Hematopoietic multipotent progenitor cell treated with erythropoietin and hydrocortisone succinate and interleukin-3 and kit ligand, for 4 days (in vitro differentiated cells): ENCODE measurements around the gene ELN.

Source experiments
- DNase-seq: peaks from one replicate; pipeline ENCODE4 v3.0.0-alpha.2; 2015

Gene ELN

DNA sequence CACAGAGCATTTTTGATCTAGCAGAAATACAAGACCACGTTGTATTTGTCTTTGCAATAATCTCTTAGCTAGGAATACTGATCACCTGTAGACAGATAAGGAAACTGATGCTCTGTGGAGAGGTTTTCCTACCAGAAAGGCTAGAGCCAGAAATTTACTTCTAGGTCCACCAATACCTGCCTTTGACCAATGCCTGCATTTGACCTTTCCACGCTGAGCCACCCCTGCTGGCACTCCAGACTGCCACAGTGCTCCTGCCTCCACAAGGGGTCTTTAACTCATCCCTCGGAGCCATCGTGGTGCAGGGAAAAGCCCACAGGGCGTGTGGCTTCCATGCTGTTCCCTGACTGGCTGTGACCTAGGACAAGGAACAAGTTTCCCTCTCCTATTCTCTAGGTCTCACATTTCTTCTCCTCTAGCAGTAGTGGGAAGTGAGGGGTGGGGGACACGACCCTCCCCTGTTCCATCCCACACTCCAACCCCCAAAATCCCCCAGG lies 1.5 kb upstream of the ELN start:
- no peak for DNase-seq

DNA sequence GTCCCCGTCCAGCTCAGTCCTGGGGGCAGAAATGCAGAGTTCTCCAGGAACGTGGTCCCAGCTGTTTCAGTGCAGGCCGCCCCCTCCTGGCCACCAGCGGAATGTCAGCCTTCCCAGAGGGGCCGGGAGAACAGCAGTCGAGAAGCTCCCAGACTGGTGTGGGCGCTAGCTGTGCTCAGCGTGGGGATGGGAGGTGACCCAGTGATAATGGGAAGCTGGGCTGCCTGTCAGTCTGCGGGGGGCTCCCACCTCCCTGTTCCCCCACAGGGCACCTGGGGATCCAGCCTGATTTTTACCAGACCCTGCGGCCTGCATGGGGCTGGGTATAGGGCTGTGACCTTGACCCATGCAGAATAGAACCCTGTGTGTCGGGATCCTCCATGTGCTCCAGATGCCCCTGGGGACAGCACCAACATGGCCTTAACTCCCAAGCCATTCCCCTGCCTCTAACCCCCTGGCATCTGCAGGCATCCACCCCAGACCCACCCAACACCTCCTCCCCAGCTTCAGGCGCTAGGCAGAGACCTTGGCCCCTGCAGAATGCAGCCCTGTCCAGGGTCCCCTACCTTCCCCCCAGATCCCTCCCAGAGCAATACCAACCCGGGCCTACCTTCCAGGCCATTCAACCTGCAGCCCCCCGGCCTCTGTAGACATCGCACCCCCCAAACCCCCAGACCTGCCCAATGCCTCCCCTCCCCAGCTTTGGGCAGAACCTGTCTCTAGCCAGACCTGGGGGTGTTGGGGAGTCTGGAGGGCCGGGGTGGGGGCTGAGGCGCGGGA lies 880 bp upstream of the ELN start:
- DNase-seq: peak; percentile 80

DNA sequence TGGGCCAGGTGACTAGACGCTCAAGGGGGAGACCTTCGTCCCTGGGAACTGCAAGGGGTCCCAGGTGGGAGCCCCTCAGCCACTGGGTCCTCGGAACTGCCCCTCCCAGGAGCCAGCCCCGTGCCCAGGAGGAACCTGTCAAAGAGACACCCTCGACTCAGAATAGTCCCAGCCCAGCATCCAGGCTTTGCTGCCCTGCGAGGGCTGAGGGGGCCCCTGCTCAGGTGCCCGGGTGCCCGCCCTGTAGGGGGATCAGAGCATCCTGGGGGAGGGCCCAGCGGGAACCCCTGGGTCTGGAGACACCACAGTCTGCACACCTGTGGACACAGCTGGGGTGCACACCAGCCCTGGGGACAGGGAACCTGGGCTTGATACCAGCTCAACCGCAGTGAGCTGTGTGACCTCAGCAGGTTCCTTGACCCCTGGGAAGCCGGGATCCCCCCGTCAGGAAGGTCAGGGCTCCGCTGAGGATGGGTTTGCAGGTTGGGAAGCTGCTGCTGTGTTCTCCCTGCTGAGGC lies 407 bp downstream of the ELN start:
- no peak for DNase-seq

DNA sequence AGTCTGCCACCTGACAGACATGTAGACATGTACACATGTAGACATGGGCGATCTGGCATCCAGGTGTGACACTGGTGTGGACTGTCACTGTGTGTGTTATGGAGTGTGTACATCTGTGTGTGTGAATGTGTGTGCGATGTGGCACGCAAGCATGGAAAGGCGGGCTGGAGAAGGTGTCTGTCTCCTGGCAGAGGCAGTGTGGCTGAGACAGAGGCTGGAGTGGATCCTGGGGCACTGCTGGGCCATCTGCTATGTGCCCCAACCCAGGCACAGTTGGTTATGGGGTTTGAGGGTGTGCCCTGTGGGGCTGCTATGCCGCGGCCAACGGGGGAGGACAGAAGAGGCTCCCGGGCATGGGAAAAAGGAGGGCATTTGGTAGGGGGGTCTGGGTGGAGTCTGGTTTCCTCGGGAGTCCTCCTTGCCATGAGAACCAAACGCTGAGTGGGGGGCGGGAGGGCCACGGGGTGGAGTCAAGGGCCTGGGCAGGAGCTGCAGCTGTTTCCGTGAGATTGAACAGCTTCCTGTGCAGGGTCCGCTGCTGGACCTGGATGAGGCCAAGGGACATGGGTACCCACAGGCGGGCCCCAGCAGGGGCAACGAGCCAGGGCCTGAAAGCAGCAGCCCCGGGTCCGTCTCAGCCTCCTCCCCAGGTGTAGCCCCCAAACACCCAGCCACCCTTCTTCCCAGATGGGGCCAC lies 1.3 kb downstream of the ELN start:
- DNase-seq: peak; percentile 68

- DNase-seq: no peak
Measured at GRCh38 chr7:74029991-74030415, 2.0 kb downstream of the ELN start.

- no peak for DNase-seq
Measured at GRCh38 chr7:74030861-74031260, 2.9 kb downstream of the ELN start.

DNA sequence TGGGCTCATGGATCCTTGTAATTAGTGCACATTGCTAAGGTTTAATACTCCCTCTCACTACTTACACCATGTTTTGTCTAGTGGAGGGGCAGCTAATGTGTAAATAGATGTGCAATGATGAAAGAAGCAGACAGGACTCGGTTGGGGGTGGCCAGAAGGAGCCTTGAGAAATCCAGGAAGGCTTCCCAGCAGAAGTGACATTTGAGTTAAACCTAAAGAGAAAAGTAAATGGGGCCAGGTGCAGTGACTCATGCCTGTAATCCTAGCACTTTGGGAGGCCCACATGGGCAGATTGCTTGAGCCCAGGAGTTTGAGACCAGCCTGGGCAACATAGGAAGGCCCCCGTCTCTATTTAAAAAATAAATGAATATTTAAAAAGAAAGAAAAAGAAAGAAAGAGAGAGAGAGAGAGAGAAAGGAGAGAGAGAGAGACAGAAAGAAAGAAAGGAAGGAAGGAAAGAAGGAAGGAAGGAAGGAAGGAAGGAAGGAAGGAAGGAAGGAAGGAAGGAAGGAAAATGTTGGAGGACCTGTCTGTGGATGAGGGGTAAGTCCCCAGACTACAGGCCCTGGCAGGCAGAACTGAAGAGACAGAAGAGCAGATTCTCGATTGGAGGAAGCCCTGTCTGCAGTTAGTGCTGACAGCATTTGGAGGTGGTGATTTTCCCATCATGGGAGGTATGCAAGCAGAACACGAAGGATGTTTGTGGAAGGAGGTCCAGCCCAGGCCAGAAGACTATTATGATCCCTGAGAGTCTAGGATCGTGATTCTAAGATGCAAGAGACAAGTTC lies 3.6 kb downstream of the ELN start:
- DNase-seq: no peak

DNA sequence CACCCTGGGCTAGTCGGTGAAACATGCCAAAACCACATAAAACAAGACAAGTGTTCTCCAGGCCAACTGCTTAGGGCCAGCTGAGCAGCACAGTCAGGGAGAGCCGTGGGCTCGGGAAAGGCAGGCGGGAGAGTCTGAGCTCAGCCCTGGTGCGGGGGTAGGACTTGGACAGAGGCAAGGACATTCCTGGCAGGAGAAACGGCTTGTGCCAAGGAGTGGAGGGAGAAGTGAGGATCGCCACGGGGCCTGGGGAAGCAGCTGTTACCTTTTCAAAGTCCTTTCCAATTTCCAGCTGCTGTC lies 4.2 kb downstream of the ELN start:
- DNase-seq: no peak

DNA sequence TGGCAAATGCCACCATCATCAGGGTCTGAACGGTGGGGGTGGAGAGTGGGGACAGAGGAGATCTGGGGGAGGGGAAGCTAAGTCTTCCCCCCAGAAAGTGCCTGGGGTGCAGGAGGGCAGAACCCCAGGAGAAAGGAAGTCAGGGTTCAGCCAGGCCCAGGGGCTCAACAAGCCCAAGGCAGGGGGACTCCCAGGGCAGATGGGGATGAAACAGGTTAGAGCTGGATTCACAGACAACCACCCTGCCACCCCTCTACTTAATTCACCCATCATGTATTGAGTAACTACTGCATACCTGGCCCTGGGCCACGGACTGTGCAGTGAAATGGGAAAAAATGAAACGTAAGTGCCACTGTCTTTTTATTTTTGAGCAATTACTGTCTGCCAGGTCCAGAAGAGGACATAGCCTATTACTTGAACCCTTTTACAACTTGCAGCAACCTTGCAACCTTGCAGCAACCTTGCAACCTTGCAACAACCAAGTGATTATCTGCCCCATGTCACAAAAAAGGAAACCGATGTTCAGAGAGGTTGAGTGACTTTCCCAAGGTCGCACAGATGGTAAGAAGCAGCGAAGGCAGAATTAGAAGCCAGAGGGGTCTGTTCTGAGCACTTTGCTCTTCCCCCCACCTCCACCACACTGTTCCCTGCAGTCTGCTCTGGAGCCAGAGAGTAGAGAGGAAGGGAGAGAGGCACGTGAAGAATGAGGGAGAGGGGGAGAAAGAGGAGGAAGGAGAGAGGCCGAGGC lies 4.8 kb downstream of the ELN start:
- DNase-seq: no peak

DNA sequence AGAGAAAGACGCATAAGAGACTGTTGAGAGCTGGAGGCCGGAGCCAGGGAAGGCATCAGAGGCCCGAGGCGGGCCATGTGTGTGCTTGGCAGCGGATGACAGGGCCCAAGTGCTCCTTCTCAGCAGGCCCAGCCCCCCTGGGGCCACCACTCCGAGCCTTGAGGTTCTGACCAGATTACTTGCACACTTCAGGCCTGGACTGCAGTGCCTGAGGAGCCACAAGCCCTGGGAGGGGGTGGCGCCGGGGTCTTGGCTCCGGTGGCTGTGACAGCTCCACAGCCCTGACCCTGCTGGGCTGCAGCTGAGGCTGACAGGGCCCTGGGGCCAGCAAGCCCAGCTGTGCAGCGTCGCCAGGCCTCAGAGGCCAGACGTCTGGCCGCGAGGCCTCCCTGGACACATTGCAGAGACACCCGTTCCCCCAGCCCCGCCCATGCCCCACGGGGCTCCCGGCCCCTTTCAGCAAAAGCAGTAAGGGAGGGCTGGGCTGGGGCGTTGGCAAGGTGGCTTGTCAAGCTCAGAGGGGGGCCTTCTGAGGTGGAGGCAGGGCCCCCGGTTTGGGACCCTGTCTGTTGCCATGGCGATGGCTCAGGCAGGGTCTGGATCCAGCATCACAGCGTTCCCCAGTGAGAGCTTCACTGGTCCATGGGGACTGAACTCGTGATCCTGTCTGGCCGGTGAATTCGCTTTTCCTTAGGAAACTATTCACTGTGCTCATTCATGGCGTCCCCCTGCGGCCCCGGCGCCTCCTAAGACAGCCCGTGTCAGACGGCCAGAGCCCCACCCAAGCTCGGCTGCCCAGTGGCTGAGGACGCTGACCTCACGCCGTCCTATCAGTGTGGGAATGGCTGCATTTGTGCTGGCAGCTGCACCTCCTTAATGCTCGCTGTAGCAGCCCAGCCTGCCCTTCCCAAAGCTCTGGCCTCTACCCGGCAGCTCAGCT lies 5.7 kb downstream of the ELN start:
- DNase-seq: no peak

DNA sequence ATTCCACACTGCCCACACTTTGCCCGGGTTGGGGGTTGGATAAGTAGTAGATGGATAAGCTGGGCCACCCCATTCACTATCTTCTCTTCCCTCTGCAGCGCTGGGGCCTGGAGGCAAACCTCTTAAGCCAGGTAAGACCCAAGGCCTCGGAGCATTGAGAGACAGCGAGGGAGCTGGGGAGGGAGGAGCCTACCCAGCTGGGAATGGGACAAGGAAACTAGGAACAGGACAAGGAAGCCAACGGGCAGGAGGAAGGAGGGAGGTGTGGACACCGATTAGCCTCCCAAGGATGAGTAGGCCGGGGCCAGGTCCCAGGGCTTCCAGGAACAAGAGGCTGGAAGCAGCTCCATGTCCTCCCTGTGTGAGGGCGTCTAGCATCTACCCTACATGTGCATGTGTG lies 9.6 kb downstream of the ELN start:
- DNase-seq: no peak

GRCh38 chr7:74038194-74038961 lies 10.4 kb downstream of the ELN start:
- DNase-seq: no peak

DNA sequence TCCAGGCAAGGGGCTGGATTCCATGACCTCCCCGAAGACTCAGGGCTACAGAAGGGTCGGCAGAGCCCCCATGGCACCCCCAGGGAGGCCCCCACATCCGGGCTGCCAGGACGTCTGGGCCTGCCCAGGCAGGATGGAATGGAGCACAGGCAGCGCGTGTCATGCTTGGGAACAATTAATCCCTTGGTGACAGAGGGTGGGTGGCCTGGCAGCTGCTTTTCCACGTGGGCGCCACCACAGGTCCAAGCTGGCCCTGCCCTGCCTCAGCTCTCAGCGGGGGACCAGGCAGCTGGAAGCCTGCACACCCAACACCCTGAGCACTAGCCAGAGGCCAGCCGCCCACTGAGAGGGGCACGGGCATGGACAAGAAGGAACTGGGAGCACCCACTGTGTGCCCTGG lies 11.4 kb downstream of the ELN start:
- no peak for DNase-seq

DNA sequence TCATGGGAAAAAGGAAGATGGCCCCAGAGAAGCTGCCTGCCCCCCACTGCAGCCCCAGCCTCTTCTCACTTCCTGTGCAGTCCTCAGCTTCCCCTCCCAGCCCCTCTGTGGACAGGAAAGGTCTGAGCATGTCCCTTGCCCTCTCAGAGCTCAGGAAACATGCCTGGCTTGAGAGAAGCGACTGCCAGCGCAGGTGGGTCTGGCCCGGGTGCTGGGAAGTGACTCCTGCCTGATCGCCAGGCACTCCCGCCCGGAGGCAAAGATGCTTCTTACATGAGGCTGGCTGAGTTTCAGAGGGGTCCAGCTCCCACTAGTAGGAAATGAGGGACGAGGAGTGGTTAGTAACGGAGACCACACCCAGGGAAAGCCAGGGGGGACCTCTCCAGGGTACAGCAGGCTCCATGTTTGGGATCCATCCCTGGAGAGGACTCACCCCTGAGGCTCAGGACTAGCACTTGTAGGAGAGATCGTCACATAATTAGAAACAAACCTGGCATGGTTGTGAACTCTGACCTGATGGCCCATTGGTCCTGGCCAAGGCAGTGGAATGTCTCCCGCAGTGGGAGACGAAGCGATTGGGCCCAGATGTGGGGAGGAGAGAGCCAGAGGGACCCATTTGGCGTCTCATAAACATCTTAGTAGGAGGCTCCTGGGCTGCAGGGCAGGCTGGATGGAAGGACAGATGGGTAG lies 12.3 kb downstream of the ELN start:
- DNase-seq: no peak

GRCh38 chr7:74040791-74041520 lies 13.0 kb downstream of the ELN start:
- no peak for DNase-seq

DNA sequence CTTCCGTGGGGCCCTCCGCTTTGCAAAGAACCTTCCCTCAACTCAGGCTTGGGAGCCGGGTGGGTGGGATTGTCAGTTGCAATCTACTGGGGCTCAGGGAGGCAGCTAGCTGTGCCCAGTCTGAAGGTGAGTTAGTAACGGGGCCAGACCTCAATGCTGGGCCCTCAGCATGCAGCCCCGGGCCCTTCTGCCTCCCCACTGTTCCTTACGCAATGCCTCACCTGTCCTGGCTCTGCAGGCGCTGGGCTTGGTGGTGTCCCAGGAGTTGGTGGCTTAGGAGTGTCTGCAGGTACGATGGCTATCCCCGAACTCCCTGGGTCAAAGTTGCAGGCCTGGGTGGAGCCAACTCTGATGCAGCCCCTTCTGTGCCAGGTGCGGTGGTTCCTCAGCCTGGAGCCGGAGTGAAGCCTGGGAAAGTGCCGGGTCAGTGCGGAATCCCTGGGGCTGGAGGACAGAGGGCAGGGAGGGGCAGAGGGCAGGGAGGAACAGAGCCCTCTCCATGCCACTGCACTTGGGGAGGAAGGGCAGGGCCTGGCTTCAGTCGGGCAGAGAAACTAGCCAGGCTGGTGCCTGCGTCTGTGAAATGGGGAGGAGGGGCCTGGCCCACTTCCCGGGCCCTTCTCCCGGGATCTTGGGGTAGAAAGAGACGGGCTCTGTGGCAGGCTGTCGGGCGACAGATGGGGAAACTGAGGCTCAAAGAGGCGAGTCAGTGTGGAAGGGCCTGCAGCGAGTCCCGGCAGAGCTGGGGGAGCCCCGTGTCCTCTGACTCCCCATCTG lies 15.0 kb downstream of the ELN start:
- no peak for DNase-seq

GRCh38 chr7:74043523-74043951 lies 15.6 kb downstream of the ELN start:
- no peak for DNase-seq
